GM12878 (cell line): ENCODE data around the gene TNK1. TPM values are rescaled to one million over a fixed set of nuclear protein-coding genes. Genes with fewer than 3 reads are reported as not detected.

Source experiments
- BCL11A ChIP-seq: IDR thresholded peaks from 2 replicates; pipeline ENCODE4 v1.6.1; 2011; ENCODE audit warnings: low read depth, low read length
- CBFB ChIP-seq: IDR thresholded peaks from 2 replicates; pipeline ENCODE4 v1.6.1; 2016; ENCODE audit warnings: antibody characterized with exemption, low read depth
- CEBPB ChIP-seq, 2 experiments: fragments of 150-350 bp in 1 of 2; IDR thresholded peaks; 2 replicates each; pipeline ENCODE4 v1.6.1; 2012 to 2014; ENCODE audit warnings: low read depth in 2 of 2, low read length in 2 of 2, borderline replicate concordance in 1 of 2, inconsistent platforms in 1 of 2
- CREB1 ChIP-seq: IDR thresholded peaks from 2 replicates; pipeline ENCODE4 v1.6.1; 2012; ENCODE audit warnings: low read depth, mild to moderate bottlenecking, inconsistent platforms
- EP300 ChIP-seq, 2 experiments: fragments of 150-350 bp in 1 of 2; IDR thresholded peaks; 2 replicates each; pipeline ENCODE4 v1.6.1; 2011 to 2012; ENCODE audit warnings: low read depth in 2 of 2, low read length in 2 of 2, borderline replicate concordance in 1 of 2, improper control_type of control experiment in 1 of 2, inconsistent platforms in 1 of 2; ENCODE audit not compliant: control insufficient read depth in 1 of 2
- FOS ChIP-seq: IDR thresholded peaks from 3 replicates; pipeline ENCODE4 v1.6.1; 2011; ENCODE audit warnings: borderline replicate concordance; ENCODE audit not compliant: insufficient read length; ENCODE audit errors: extremely low read depth
- FOXM1 ChIP-seq: IDR thresholded peaks from 2 replicates; pipeline ENCODE4 v1.6.1; 2012; ENCODE audit warnings: low read depth, mild to moderate bottlenecking, inconsistent platforms, low read length, moderate library complexity
- MTA3 ChIP-seq: IDR thresholded peaks from 2 replicates; pipeline ENCODE4 v1.6.1; 2012; ENCODE audit warnings: low read length, inconsistent platforms, borderline replicate concordance
- NFXL1 ChIP-seq: fragments of 450-650 bp; IDR thresholded peaks from 2 replicates; pipeline ENCODE4 v1.6.1; 2017; ENCODE audit warnings: antibody characterized with exemption, mild to moderate bottlenecking, borderline replicate concordance
- POLR2AphosphoS5 ChIP-seq: IDR thresholded peaks from 2 replicates; pipeline ENCODE4 v1.6.1; 2011; ENCODE audit warnings: mild to moderate bottlenecking, low read length, inconsistent platforms
- RAD51 ChIP-seq: fragments of 450-650 bp; IDR thresholded peaks from 2 replicates; pipeline ENCODE4 v1.6.1; 2016; ENCODE audit warnings: moderate library complexity, mild to moderate bottlenecking, inconsistent platforms
- RUNX3 ChIP-seq: IDR thresholded peaks from 2 replicates; pipeline ENCODE4 v1.6.1; 2012; ENCODE audit warnings: low read length, inconsistent platforms
- SIN3A ChIP-seq: IDR thresholded peaks from 2 replicates; pipeline ENCODE4 v1.6.1; 2012; ENCODE audit warnings: low read depth, low read length, improper control_type of control experiment
- SIX5 ChIP-seq: IDR thresholded peaks from 2 replicates; pipeline ENCODE4 v1.6.1; 2011; ENCODE audit warnings: mild to moderate bottlenecking, low read depth, low read length, moderate library complexity; ENCODE audit not compliant: severe bottlenecking
- SMAD5 ChIP-seq: IDR thresholded peaks from 2 replicates; pipeline ENCODE4 v1.6.1; 2016; ENCODE audit warnings: antibody characterized with exemption, low read depth
- SP1 ChIP-seq: IDR thresholded peaks from one replicate; pipeline ENCODE4 v1.6.1; 2011; ENCODE audit warnings: low read depth, low read length
- STAT1 ChIP-seq: fragments of 450-650 bp; conservative IDR thresholded peaks from 2 replicates; pipeline ENCODE4 v1.6.1; 2014; ENCODE audit warnings: antibody characterized with exemption, mild to moderate bottlenecking
- TARDBP ChIP-seq: IDR thresholded peaks from 2 replicates; pipeline ENCODE4 v1.6.1; 2016; ENCODE audit warnings: borderline replicate concordance
- TBL1XR1 ChIP-seq: IDR thresholded peaks from 2 replicates; pipeline ENCODE4 v1.6.1; 2012; ENCODE audit warnings: low read depth, low read length, improper control_type of control experiment
- polyA plus RNA-seq, 11 experiments: library from polyadenylated mRNA; depleted of rRNA in 4 of 11; unstranded in 6 of 11; stranded (reverse) in 5 of 11; fragments of >200 nt; fragmentation: Nextera tagmentation in 4 of 11; fragmentation: Illumina TruSeq in 1 of 11; extraction: Ambion mirVana in 4 of 11; extraction: Trizol in 1 of 11; gene quantifications; 1 replicate in 1 of 11; 2 replicates in 10 of 11; pipeline versions ENCODE4 v1.2.1 to v1.2.3, GENCODE V29; 2011 to 2016; ENCODE audit warnings: inconsistent platforms in 2 of 11, missing spikeins in 2 of 11, low read depth in 1 of 11
- total RNA-seq, 4 experiments: library from RNA; depleted of rRNA in 3 of 4; stranded (reverse); fragments of >200 nt in 3 of 4; fragmentation: Illumina TruSeq in 1 of 4; extraction: Trizol in 1 of 4; gene quantifications; 2 replicates each; pipeline versions ENCODE4 v1.2.1 to v1.2.3, GENCODE V29; 2013 to 2021
- TF ChIP-seq, protein P1 (sequence below): IDR thresholded peaks from 2 replicates; pipeline ENCODE4 v1.6.1; 2011; ENCODE audit warnings: borderline replicate concordance, low read depth, mild to moderate bottlenecking, moderate library complexity, mixed read lengths, low read length; ENCODE audit not compliant: insufficient read depth; ENCODE audit errors: extremely low read length
- TF ChIP-seq, protein P2 (sequence below): IDR thresholded peaks from 2 replicates; pipeline ENCODE4 v1.6.1; 2012; ENCODE audit warnings: low read depth, low read length, improper control_type of control experiment
- TF ChIP-seq, protein P3 (sequence below): IDR thresholded peaks from 2 replicates; pipeline ENCODE4 v1.6.1; 2011; ENCODE audit warnings: low read depth, low read length, improper control_type of control experiment, borderline replicate concordance
- TF ChIP-seq, protein P4 (sequence below): fragments of 450-650 bp; formaldehyde crosslinking; IDR thresholded peaks from 2 replicates; pipeline ENCODE4 v1.5.0; 2022; ENCODE audit warnings: mild to moderate bottlenecking, missing genetic modification characterization
- TF ChIP-seq, protein P5 (sequence below): fragments of 150-350 bp; IDR thresholded peaks from 2 replicates; pipeline ENCODE4 v1.6.1; 2014; ENCODE audit warnings: mild to moderate bottlenecking, low read depth, low read length

The TNK1 gene
- total and polyA plus RNA-seq, 10 of the 15 experiments (the other 5 are each of a cell fraction or from before 2014, with no cell fraction given) = 0.06 to 2.5 (median 0.70) TPM

DNA sequence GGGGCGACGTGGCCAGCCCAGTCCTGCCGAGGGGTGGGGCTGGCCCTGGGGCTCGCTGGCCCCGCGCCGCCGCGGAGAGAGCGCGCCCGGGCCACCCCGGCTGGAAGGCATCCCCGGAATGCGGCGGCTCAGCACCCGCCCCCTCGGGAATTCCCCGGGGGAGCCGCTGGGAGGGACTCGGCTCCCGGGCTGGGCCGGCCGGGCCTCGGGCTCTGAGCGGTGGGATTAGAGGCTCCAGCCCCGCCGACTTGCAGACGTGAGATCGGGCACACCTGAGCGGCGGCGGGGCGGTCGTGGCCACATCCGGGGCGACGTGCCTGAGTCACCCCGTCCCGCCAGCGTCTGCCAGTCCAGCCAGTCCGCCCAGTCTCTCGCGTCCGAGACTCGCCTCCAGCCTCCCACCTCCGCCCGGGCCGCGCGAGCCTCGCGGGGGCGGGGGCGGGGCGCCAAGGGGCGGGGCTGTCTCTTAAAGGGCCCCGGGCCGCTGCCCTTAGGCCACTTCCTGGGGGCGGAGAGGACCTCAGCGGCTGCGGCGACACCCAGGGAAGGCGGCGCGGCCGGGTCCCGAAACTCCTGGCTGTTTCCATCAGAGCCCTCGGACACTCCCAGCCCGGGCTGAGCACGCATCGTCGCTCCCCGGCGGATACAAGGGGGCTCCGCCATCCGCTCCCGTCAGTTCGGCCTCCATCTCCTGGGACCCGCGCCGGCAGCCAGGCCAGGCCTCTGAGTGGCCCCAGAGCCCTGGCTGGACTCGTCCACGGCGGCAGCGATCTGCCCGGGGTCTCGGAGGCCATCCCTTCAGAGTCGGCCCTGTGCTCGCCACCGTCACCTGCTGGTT lies 29.0 kb upstream of the TNK1 start, which contains the start of gene KCTD11 (continued):
- TF ChIP-seq EP300 (IDR thresholded peaks at IDR 0.05; ENCODE audit: borderline replicate concordance in 1 of 2, control insufficient read depth in 1 of 2, low read depth in 2 of 2, low read length in 2 of 2) (no peak), FOXM1 (no peak), CBFB (no peak), RUNX3 (no peak), SP1 (no peak), STAT1 (0 out of 2 replicates have a peak, but pooled peaks have one; percentile 61), NFXL1 (no peak), POLR2AphosphoS5 (no peak), TBL1XR1 (no peak), TARDBP (no peak), SIX5 (no peak), SMAD5 (peak; percentile 70; the same call in 1 of the 2 replicates), FOS (no peak), RAD51 (no peak), MTA3 (no peak), BCL11A (no peak), CEBPB (IDR thresholded peaks at IDR 0.05; ENCODE audit: borderline replicate concordance in 1 of 2, low read depth in 2 of 2, low read length in 2 of 2) (no peak), CREB1 (peak; percentile 53; the same call in 1 of the 2 replicates), SIN3A (peak; percentile 35; the same call in 1 of the 2 replicates)
- TF ChIP-seq, protein P1, sequence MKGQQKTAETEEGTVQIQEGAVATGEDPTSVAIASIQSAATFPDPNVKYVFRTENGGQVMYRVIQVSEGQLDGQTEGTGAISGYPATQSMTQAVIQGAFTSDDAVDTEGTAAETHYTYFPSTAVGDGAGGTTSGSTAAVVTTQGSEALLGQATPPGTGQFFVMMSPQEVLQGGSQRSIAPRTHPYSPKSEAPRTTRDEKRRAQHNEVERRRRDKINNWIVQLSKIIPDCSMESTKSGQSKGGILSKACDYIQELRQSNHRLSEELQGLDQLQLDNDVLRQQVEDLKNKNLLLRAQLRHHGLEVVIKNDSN = no peak
- TF ChIP-seq, protein P2, sequence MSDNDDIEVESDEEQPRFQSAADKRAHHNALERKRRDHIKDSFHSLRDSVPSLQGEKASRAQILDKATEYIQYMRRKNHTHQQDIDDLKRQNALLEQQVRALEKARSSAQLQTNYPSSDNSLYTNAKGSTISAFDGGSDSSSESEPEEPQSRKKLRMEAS = peak; percentile 24; the same call in 1 of the 2 replicates
- TF ChIP-seq, protein P3, sequence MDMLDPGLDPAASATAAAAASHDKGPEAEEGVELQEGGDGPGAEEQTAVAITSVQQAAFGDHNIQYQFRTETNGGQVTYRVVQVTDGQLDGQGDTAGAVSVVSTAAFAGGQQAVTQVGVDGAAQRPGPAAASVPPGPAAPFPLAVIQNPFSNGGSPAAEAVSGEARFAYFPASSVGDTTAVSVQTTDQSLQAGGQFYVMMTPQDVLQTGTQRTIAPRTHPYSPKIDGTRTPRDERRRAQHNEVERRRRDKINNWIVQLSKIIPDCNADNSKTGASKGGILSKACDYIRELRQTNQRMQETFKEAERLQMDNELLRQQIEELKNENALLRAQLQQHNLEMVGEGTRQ = no peak
- TF ChIP-seq, protein P4, sequence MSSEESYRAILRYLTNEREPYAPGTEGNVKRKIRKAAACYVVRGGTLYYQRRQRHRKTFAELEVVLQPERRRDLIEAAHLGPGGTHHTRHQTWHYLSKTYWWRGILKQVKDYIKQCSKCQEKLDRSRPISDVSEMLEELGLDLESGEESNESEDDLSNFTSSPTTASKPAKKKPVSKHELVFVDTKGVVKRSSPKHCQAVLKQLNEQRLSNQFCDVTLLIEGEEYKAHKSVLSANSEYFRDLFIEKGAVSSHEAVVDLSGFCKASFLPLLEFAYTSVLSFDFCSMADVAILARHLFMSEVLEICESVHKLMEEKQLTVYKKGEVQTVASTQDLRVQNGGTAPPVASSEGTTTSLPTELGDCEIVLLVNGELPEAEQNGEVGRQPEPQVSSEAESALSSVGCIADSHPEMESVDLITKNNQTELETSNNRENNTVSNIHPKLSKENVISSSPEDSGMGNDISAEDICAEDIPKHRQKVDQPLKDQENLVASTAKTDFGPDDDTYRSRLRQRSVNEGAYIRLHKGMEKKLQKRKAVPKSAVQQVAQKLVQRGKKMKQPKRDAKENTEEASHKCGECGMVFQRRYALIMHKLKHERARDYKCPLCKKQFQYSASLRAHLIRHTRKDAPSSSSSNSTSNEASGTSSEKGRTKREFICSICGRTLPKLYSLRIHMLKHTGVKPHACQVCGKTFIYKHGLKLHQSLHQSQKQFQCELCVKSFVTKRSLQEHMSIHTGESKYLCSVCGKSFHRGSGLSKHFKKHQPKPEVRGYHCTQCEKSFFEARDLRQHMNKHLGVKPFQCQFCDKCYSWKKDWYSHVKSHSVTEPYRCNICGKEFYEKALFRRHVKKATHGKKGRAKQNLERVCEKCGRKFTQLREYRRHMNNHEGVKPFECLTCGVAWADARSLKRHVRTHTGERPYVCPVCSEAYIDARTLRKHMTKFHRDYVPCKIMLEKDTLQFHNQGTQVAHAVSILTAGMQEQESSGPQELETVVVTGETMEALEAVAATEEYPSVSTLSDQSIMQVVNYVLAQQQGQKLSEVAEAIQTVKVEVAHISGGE = no peak
- TF ChIP-seq, protein P5, sequence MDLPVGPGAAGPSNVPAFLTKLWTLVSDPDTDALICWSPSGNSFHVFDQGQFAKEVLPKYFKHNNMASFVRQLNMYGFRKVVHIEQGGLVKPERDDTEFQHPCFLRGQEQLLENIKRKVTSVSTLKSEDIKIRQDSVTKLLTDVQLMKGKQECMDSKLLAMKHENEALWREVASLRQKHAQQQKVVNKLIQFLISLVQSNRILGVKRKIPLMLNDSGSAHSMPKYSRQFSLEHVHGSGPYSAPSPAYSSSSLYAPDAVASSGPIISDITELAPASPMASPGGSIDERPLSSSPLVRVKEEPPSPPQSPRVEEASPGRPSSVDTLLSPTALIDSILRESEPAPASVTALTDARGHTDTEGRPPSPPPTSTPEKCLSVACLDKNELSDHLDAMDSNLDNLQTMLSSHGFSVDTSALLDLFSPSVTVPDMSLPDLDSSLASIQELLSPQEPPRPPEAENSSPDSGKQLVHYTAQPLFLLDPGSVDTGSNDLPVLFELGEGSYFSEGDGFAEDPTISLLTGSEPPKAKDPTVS = no peak
